Panc1 (cell line): Measurements from ENCODE around the gene TWSG1. TPM values are rescaled to one million over a fixed set of nuclear protein-coding genes. Genes with fewer than 3 reads are reported as not detected.

Experiments
- ATAC-seq: fragments of 200-7000 bp; cut with Tn5 transposase; 2 replicates; pipeline ENCODE4 v1.9.1; 2020; ENCODE audit warnings: mild to moderate bottlenecking, moderate library complexity
- BruUV-seq: library from RNA; stranded (reverse); fragments of 400-500 nt; replicated peaks from 2 replicates; lab custom pipeline; 2021; lab: Mats Ljungman, UMichigan
- CTCF ChIA-PET: fragments of 300-600 bp; sonication (Branson Sonifier 250); formaldehyde crosslinking; loops from one replicate; lab custom pipeline; 2022; ENCODE audit warnings: antibody characterized with exemption; lab: Charles Lee
- POLR2A ChIA-PET: fragments of 300-600 bp; sonication (Branson Sonifier 250); formaldehyde crosslinking; loops from one replicate; lab custom pipeline; 2022; ENCODE audit warnings: antibody characterized with exemption; lab: Charles Lee
- DNase-seq: peaks from one replicate; pipeline ENCODE4 v3.0.0-alpha.2; 2010; ENCODE audit warnings: low read depth, low spot score
- H3K27ac ChIP-seq: 2 replicates; pipeline ENCODE4 v1.5.1; 2011; ENCODE audit warnings: mild to moderate bottlenecking, low read length, inconsistent platforms
- H3K27me3 ChIP-seq: fragments of 200-500 bp; sonication (Bioruptor generic); 2 replicates; pipeline ENCODE4 v1.6.0; 2014; ENCODE audit warnings: low read length, inconsistent platforms; ENCODE audit not compliant: control insufficient read depth, insufficient read depth
- H3K36me3 ChIP-seq: fragments of 200-500 bp; sonication (Bioruptor generic); 2 replicates; pipeline ENCODE4 v1.5.1; 2014; ENCODE audit warnings: inconsistent platforms, mild to moderate bottlenecking, low read length, moderate library complexity; ENCODE audit not compliant: control insufficient read depth, insufficient read depth
- H3K4me1 ChIP-seq: 2 replicates; pipeline ENCODE4 v1.5.1; 2011; ENCODE audit warnings: inconsistent platforms, mild to moderate bottlenecking, low read length, moderate library complexity; ENCODE audit not compliant: control insufficient read depth, insufficient read depth
- H3K4me3 ChIP-seq, 2 experiments: 2 replicates each; pipeline ENCODE4 v1.5.1; 2011 to 2012; ENCODE audit warnings: low read depth in 2 of 2, low read length in 2 of 2, mild to moderate bottlenecking in 2 of 2, inconsistent platforms in 1 of 2, moderate library complexity in 1 of 2
- H3K9me3 ChIP-seq: fragments of 200-500 bp; sonication (Bioruptor generic); 2 replicates; pipeline ENCODE4 v1.5.1; 2014; ENCODE audit warnings: low read depth, mild to moderate bottlenecking, inconsistent platforms, low read length, moderate library complexity; ENCODE audit not compliant: control insufficient read depth, insufficient read depth
- CTCF ChIP-seq: fragments of 450-650 bp; IDR thresholded peaks from 2 replicates; pipeline ENCODE4 v1.5.1; 2017; ENCODE audit warnings: mild to moderate bottlenecking
- POLR2AphosphoS5 ChIP-seq: IDR thresholded peaks from 2 replicates; pipeline ENCODE4 v1.6.1; 2012; ENCODE audit warnings: mild to moderate bottlenecking, low read depth, low read length, moderate library complexity
- REST ChIP-seq, 2 experiments: IDR thresholded peaks; 2 replicates each; pipeline ENCODE4 v1.6.1; 2011 to 2012; ENCODE audit warnings: low read depth in 2 of 2, control low read depth in 1 of 2, low read length in 1 of 2, mild to moderate bottlenecking in 1 of 2, moderate library complexity in 1 of 2; ENCODE audit not compliant: insufficient read depth in 1 of 2
- SIN3A ChIP-seq: IDR thresholded peaks from 2 replicates; pipeline ENCODE4 v1.6.1; 2012; ENCODE audit warnings: low read depth, mild to moderate bottlenecking, low read length, moderate library complexity, borderline replicate concordance; ENCODE audit not compliant: insufficient read depth
- TCF7L2 ChIP-seq: IDR thresholded peaks from 2 replicates; pipeline ENCODE4 v1.6.1; 2011; ENCODE audit warnings: mild to moderate bottlenecking, low read depth, low read length, inconsistent platforms
- in situ Hi-C: cut with HindIII; loops from 2 replicates; pipeline ENCODE4 v1.10.0; 2016; ENCODE audit warnings: low sequenced_read_pairs, low pct_unique_long_range_greater_than_20kb
- intact Hi-C: fragments of 100-400 bp; cut with micrococcal nuclease; formaldehyde crosslinking; loops from one replicate; pipeline ENCODE4 v1.10.0; 2022; ENCODE audit not compliant: unreplicated experiment
- total RNA-seq: library from RNA; stranded (reverse); gene quantifications from one replicate; pipeline ENCODE4 v1.2.1, GENCODE V29; 2021; ENCODE audit not compliant: unreplicated experiment

Gene TWSG1
- total RNA-seq, 1 experiment from 2014 or later = 54.1 TPM

- no peak overlapping the region for H3K4me3 ChIP-seq
- ChIA-PET POLR2A (no interaction called here), CTCF (no interaction called here)
- in situ Hi-C loops (no loop called here), intact Hi-C loops (loop anchor here (10.0 kb wide), 1 partner anchor 152 kb away; no protein-coding TSS in a partner anchor)
- no peak overlapping the region for H3K27ac ChIP-seq
- no peaks in the 10 kb centered on the region for H3K27me3 ChIP-seq
- TF ChIP-seq REST (IDR thresholded peaks at IDR 0.05; ENCODE audit: insufficient read depth in 1 of 2, low read depth in 2 of 2, low read length in 1 of 2) (no peak), CTCF (no peak), SIN3A (no peak), POLR2AphosphoS5 (no peak), TCF7L2 (no peak)
- no peaks in the 10 kb centered on the region for H3K9me3 ChIP-seq
- ATAC-seq (no peak), DNase-seq (no peak)
- H3K4me1 ChIP-seq = no peaks in the 10 kb centered on the region
- no peaks in the 10 kb centered on the region for H3K36me3 ChIP-seq
- no TSS peak for BruUV-seq
Observed at GRCh38 chr18:9362869-9363268, 28.3 kb downstream of the TWSG1 start.

GRCh38 chr18:9364242-9364641 lies 29.7 kb downstream of the TWSG1 start:
- Histone ChIP-seq H3K4me3 (no peak overlapping the region), H3K36me3 (no peaks in the 10 kb centered on the region), H3K4me1 (no peaks in the 10 kb centered on the region), H3K27me3 (no peaks in the 10 kb centered on the region), H3K9me3 (no peaks in the 10 kb centered on the region), H3K27ac (no peak overlapping the region)
- no TSS peak for BruUV-seq
- CTCF ChIA-PET = no interaction called here
- intact Hi-C loops = loop anchor here (10.0 kb wide), 1 partner anchor 151 kb away; no protein-coding TSS in a partner anchor
- in situ Hi-C loops = no loop called here
- TF ChIP-seq REST (IDR thresholded peaks at IDR 0.05; ENCODE audit: insufficient read depth in 1 of 2, low read depth in 2 of 2, low read length in 1 of 2) (no peak), POLR2AphosphoS5 (no peak), SIN3A (no peak), TCF7L2 (no peak), CTCF (no peak)
- DNase-seq (no peak), ATAC-seq (no peak)
- POLR2A ChIA-PET = no interaction called here
